Body of pancreas (tissue), 4 donors: ENCODE measurements around the gene MT1B.

Source experiments
- POLR2A ChIP-seq, 3 donors: fragments of 450-650 bp; IDR thresholded peaks; one replicate each; pipeline ENCODE4 v1.6.1; 2016; ENCODE audit warnings: antibody characterized with exemption in 3 of 3, mild to moderate bottlenecking in 2 of 3
- TF ChIP-seq, protein P1 (sequence below), 7 experiments: fragments of 450-650 bp in 4 of 7; fragments of 200-600 bp in 3 of 7; sonication (generic) in 3 of 7; IDR thresholded peaks; one replicate each; pipeline ENCODE4 v1.5.1; 2016 to 2019; ENCODE audit warnings: antibody characterized with exemption in 7 of 7

DNA sequence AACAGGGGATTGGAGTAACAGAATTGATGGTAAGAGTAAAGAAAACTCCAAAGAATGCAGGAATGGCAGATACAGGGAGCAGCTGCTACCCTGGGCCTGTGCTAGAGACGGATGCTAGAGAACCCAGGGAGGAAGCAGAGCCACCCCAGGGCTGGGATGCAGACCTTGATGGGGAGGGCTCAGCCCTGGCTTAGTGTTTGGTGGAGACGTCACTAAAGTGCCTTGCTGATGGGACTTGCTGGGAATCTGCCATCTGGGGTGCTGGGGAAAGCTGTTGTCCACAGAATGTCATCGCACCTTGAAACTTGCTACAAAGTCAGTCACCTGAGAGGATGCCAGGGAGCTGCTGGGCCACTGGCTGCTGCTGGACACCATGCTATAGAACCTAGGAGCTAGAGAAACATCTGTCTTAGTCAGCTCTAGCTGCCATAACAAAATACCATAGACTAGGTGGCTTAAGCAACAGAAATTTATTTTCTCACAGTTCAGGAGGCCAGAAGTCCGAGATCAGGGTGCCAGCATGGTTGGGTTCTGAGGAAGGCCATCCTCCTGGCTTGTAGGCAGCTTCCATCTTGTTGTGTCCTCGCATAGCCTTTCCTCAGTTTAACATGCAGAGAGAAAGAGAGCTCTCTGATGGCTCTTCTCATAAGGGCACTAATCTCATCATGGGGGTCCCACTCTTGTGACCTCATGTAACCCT is 45.9 kb downstream of the MT1B start:
- no peak for TF ChIP-seq POLR2A (IDR thresholded peaks at IDR 0.05)
- TF ChIP-seq, protein P1, sequence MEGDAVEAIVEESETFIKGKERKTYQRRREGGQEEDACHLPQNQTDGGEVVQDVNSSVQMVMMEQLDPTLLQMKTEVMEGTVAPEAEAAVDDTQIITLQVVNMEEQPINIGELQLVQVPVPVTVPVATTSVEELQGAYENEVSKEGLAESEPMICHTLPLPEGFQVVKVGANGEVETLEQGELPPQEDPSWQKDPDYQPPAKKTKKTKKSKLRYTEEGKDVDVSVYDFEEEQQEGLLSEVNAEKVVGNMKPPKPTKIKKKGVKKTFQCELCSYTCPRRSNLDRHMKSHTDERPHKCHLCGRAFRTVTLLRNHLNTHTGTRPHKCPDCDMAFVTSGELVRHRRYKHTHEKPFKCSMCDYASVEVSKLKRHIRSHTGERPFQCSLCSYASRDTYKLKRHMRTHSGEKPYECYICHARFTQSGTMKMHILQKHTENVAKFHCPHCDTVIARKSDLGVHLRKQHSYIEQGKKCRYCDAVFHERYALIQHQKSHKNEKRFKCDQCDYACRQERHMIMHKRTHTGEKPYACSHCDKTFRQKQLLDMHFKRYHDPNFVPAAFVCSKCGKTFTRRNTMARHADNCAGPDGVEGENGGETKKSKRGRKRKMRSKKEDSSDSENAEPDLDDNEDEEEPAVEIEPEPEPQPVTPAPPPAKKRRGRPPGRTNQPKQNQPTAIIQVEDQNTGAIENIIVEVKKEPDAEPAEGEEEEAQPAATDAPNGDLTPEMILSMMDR (IDR thresholded peaks at IDR 0.05): no peak
